AG04449 (cell line): Measurements from ENCODE around the gene NRIP1.

Experiments
- CTCF ChIA-PET: fragments of 350-600 bp; formaldehyde crosslinking; extraction: SDS; loops from one replicate; lab custom pipeline; 2021; ENCODE audit warnings: antibody characterized with exemption; lab: Yijun Ruan, JAX
- POLR2A ChIA-PET: fragments of 400-600, 350-600 bp; formaldehyde crosslinking; extraction: SDS; loops from one replicate; lab custom pipeline; 2020; ENCODE audit warnings: antibody characterized with exemption, inconsistent platforms; lab: Yijun Ruan, JAX
- DNase-seq: peaks from one replicate; pipeline ENCODE4 v3.0.0-alpha.2; 2010; ENCODE audit warnings: low read depth, low spot score
- H3K4me3 ChIP-seq: 2 replicates; pipeline ENCODE4 v1.5.1; 2011; ENCODE audit warnings: low read depth, mild to moderate bottlenecking, control low read depth, low read length
- CTCF ChIP-seq: IDR thresholded peaks from one replicate; pipeline ENCODE4 v1.5.1; 2011; ENCODE audit warnings: mild to moderate bottlenecking, moderate library complexity, low read length, control low read depth, inconsistent platforms; ENCODE audit not compliant: insufficient read depth; ENCODE audit errors: missing control alignments

NRIP1 gene

GRCh38 chr21:15053500-15053899, 11.3 kb downstream of the NRIP1 start:
- H3K4me3 ChIP-seq = no peak overlapping the region
- ChIA-PET POLR2A (no interaction called here), CTCF (interaction anchor here (1.2 to 1.8 kb wide), 2 partner anchors 19 to 190 kb away, joined by 3 read pairs; no protein-coding TSS in a partner anchor)
- DNase-seq = no peak
- TF ChIP-seq CTCF = no peak

- POLR2A ChIA-PET = no interaction called here
- no peak for TF ChIP-seq CTCF
- CTCF ChIA-PET = no interaction called here
- H3K4me3 ChIP-seq = no peak overlapping the region
- DNase-seq = no peak
Observed at GRCh38 chr21:15052459-15052763, 12.4 kb downstream of the NRIP1 start.

GRCh38 chr21:15051644-15052458, 12.9 kb downstream of the NRIP1 start:
- ChIA-PET POLR2A (no interaction called here), CTCF (no interaction called here)
- no peak overlapping the region for H3K4me3 ChIP-seq
- TF ChIP-seq CTCF = no peak
- DNase-seq = no peak

GRCh38 chr21:15050568-15051377, 14.0 kb downstream of the NRIP1 start:
- TF ChIP-seq CTCF = no peak
- no peak overlapping the region for H3K4me3 ChIP-seq
- POLR2A ChIA-PET = no interaction called here

GRCh38 chr21:15045017-15045416, 19.8 kb downstream of the NRIP1 start:
- DNase-seq = no peak
- CTCF ChIA-PET = no interaction called here
- POLR2A ChIA-PET = no interaction called here
- H3K4me3 ChIP-seq = no peak overlapping the region
- no peak for TF ChIP-seq CTCF

More at GRCh38 chr21:15050568-15051377, 14.0 kb downstream of the NRIP1 start:
- CTCF ChIA-PET = interaction anchor here (1.5 to 1.9 kb wide), 2 partner anchors 9 to 187 kb away, joined by 6 to 8 read pairs; no protein-coding TSS in a partner anchor
- DNase-seq = no peak

- no peak overlapping the region for H3K4me3 ChIP-seq
- CTCF ChIA-PET = no interaction called here
- no peak for DNase-seq
- TF ChIP-seq CTCF = no peak
- POLR2A ChIA-PET = no interaction called here
Observed at GRCh38 chr21:15042531-15042930, 22.3 kb downstream of the NRIP1 start.
